HepG2 (cell line): Measurements from ENCODE around the gene TRPV2. TPM values are rescaled to one million over a fixed set of nuclear protein-coding genes. Genes with fewer than 3 reads are reported as not detected.

Experiments used
- FOXA1 ChIP-seq, 2 experiments: fragments of 450-650 bp in 1 of 2; sonication (generic) in 1 of 2; formaldehyde crosslinking in 1 of 2; IDR thresholded peaks; 2 replicates each; pipeline versions ENCODE4 v1.4.0 to v1.6.1; 2016 to 2020; ENCODE audit warnings: missing genetic modification reagents in 1 of 2
- FOXO4 ChIP-seq: sonication (generic); formaldehyde crosslinking; conservative IDR thresholded peaks from 2 replicates; pipeline ENCODE4 v1.8.1; 2023; ENCODE audit warnings: missing genetic modification reagents
- GTF2F1 ChIP-seq: fragments of 150-350 bp; IDR thresholded peaks from 2 replicates; pipeline ENCODE4 v1.6.1; 2014; ENCODE audit warnings: low read length
- MTF1 ChIP-seq: sonication (generic); formaldehyde crosslinking; IDR thresholded peaks from 2 replicates; pipeline ENCODE4 v1.5.0; 2020; ENCODE audit warnings: missing genetic modification reagents
- NAIF1 ChIP-seq: sonication (generic); formaldehyde crosslinking; IDR thresholded peaks from 2 replicates; pipeline ENCODE4 v1.5.0; 2020; ENCODE audit warnings: mild to moderate bottlenecking, missing genetic modification reagents, borderline replicate concordance
- NFIB ChIP-seq: sonication (generic); formaldehyde crosslinking; IDR thresholded peaks from 2 replicates; pipeline ENCODE4 v1.9.0; 2021; ENCODE audit warnings: missing genetic modification reagents, mild to moderate bottlenecking, borderline replicate concordance
- REL ChIP-seq: sonication (generic); formaldehyde crosslinking; conservative IDR thresholded peaks from 2 replicates; pipeline ENCODE4 v1.8.0; 2022; ENCODE audit warnings: mild to moderate bottlenecking, missing genetic modification reagents, moderate library complexity
- REXO4 ChIP-seq: sonication (generic); formaldehyde crosslinking; IDR thresholded peaks from 2 replicates; pipeline ENCODE4 v1.8.0; 2022; ENCODE audit warnings: missing genetic modification reagents, mild to moderate bottlenecking, borderline replicate concordance
- TOE1 ChIP-seq: sonication (generic); formaldehyde crosslinking; IDR thresholded peaks from 2 replicates; pipeline ENCODE4 v1.4.0; 2020; ENCODE audit warnings: mild to moderate bottlenecking, missing genetic modification reagents
- XBP1 ChIP-seq: sonication (generic); formaldehyde crosslinking; IDR thresholded peaks from 2 replicates; pipeline ENCODE4 v1.5.0; 2020; ENCODE audit warnings: missing genetic modification reagents
- ZBTB3 ChIP-seq: sonication (generic); formaldehyde crosslinking; IDR thresholded peaks from 2 replicates; pipeline ENCODE4 v1.4.0; 2020; ENCODE audit warnings: low read depth, mild to moderate bottlenecking, moderate library complexity, missing genetic modification reagents, borderline replicate concordance
- ZBTB40 ChIP-seq, 2 experiments: fragments of 450-650 bp in 1 of 2; sonication (generic) in 1 of 2; formaldehyde crosslinking in 1 of 2; IDR thresholded peaks; 2 replicates each; pipeline versions ENCODE4 v1.6.1 to v1.8.0; 2016 to 2022; ENCODE audit warnings: antibody characterized with exemption in 1 of 2, mild to moderate bottlenecking in 1 of 2, missing genetic modification reagents in 1 of 2
- ZFP36L1 ChIP-seq: sonication (generic); formaldehyde crosslinking; IDR thresholded peaks from 2 replicates; pipeline ENCODE4 v1.8.0; 2022; ENCODE audit warnings: mild to moderate bottlenecking, missing genetic modification reagents, moderate library complexity
- ZNF333 ChIP-seq: sonication (generic); formaldehyde crosslinking; IDR thresholded peaks from 2 replicates; pipeline ENCODE4 v1.4.0; 2020; ENCODE audit warnings: mild to moderate bottlenecking, missing genetic modification reagents, borderline replicate concordance
- ZNF543 ChIP-seq: sonication (generic); formaldehyde crosslinking; IDR thresholded peaks from 2 replicates; pipeline ENCODE4 v1.4.0; 2020; ENCODE audit warnings: mild to moderate bottlenecking, missing genetic modification reagents
- ZNF552 ChIP-seq: sonication (generic); formaldehyde crosslinking; IDR thresholded peaks from 2 replicates; pipeline ENCODE4 v1.9.0; 2022; ENCODE audit warnings: missing genetic modification reagents, mild to moderate bottlenecking, borderline replicate concordance
- ZSCAN22 ChIP-seq: sonication (generic); formaldehyde crosslinking; IDR thresholded peaks from 2 replicates; pipeline ENCODE4 v1.4.0; 2020; ENCODE audit warnings: mild to moderate bottlenecking, missing genetic modification reagents
- polyA plus RNA-seq, 8 experiments: library from polyadenylated mRNA; depleted of rRNA in 3 of 8; stranded (reverse) in 7 of 8; unstranded in 1 of 8; fragments of >200 nt; fragmentation: Illumina TruSeq in 4 of 8; extraction: Trizol in 4 of 8; gene quantifications; 2 replicates each; pipeline versions ENCODE4 v1.2.1 to v1.2.3, GENCODE V29; 2011 to 2016; ENCODE audit warnings: low read depth in 4 of 8, missing spikeins in 1 of 8, mixed read lengths in 1 of 8; ENCODE audit not compliant: insufficient read depth in 1 of 8
- total RNA-seq, 5 experiments: library from RNA; depleted of rRNA; stranded (reverse); fragments of >200 nt; fragmentation: Illumina TruSeq; extraction: Trizol; gene quantifications; 2 replicates each; pipeline ENCODE4 v1.2.3, GENCODE V29; 2016; ENCODE audit warnings: low read depth in 1 of 5

TRPV2 gene
- total and polyA plus RNA-seq, 2 of the 13 experiments (the other 11 are each of a cell fraction or from before 2014, with no cell fraction given): 13.6 to 21.3 TPM

- TF ChIP-seq FOXA1 (IDR thresholded peaks at IDR 0.05): no peak
- TF ChIP-seq FOXA1 (CRISPR knock-in tag; IDR thresholded peaks at IDR 0.05): no peak
- no peak for TF ChIP-seq REL
- TF ChIP-seq ZNF333: no peak
- no peak for TF ChIP-seq NAIF1 (CRISPR knock-in tag)
- TF ChIP-seq ZNF543 (CRISPR knock-in tag): 0 out of 2 replicates have a peak, but pooled peaks have one; percentile 35
- no peak for TF ChIP-seq MTF1 (CRISPR knock-in tag)
- TF ChIP-seq ZBTB3: no peak
- TF ChIP-seq ZFP36L1 (CRISPR knock-in tag): no peak
- TF ChIP-seq REXO4 (CRISPR knock-in tag): no peak
- TF ChIP-seq ZSCAN22 (CRISPR knock-in tag): no peak
- TF ChIP-seq ZNF552 (CRISPR knock-in tag): no peak
- TF ChIP-seq TOE1: no peak
- TF ChIP-seq FOXO4: 0 out of 2 replicates have a peak, but pooled peaks have one; percentile 12
- TF ChIP-seq GTF2F1: no peak
- no peak for TF ChIP-seq NFIB (CRISPR knock-in tag)
- no peak for TF ChIP-seq XBP1 (CRISPR knock-in tag)
- TF ChIP-seq ZBTB40 (IDR thresholded peaks at IDR 0.05): no peak
- TF ChIP-seq ZBTB40 (CRISPR knock-in tag; IDR thresholded peaks at IDR 0.05): no peak
These were observed 12.9 kb downstream of the TRPV2 start (continued) for GRCh38 chr17:16428098-16428882.
